Embryonic facial prominence (tissue), 1 donor: Measurements from ENCODE around the gene TTL.
"Not testable (repeated sequence)": the region's sequence is repeated elsewhere in the genome, so short reads cannot be mapped to it uniquely, and the experiment has no call there.

Experiments used
- DNase-seq: peaks from one replicate; pipeline ENCODE4 v3.0.0-alpha.2; 2016; ENCODE audit errors: extremely low spot score

Gene TTL

GRCh38 chr2:112481528-112482233, at the start of gene TTL:
Gene TTL, plus strand, starts transcription at chr2:112482156. Its CDS starts 189 bp downstream, at chr2:112482345.
- peak; percentile 44 for DNase-seq

- DNase-seq: not testable (repeated sequence)
Observed at GRCh38 chr2:112432390-112432734, 49.6 kb upstream of the TTL start.

GRCh38 chr2:112432735-112433479, 49.0 kb upstream of the TTL start:
- not testable (repeated sequence) for DNase-seq

GRCh38 chr2:112433480-112433879, 48.5 kb upstream of the TTL start, which contains the start of gene RGPD8:
Gene RGPD8, minus strand, starts transcription at chr2:112433645. Its CDS starts 192 bp downstream, at chr2:112433453.
- DNase-seq: peak; percentile 71

GRCh38 chr2:112433932-112434730, 47.8 kb upstream of the TTL start:
- no peak for DNase-seq

- not testable (repeated sequence) for DNase-seq
Observed at GRCh38 chr2:112434890-112435715, 46.9 kb upstream of the TTL start.

GRCh38 chr2:112435716-112436431, 46.1 kb upstream of the TTL start:
- not testable (repeated sequence) for DNase-seq

- not testable (repeated sequence) for DNase-seq
Observed at GRCh38 chr2:112436993-112437392, 45.0 kb upstream of the TTL start.

GRCh38 chr2:112437405-112437831, 44.5 kb upstream of the TTL start:
- not testable (repeated sequence) for DNase-seq

GRCh38 chr2:112438603-112439261, 43.2 kb upstream of the TTL start:
- DNase-seq: not testable (repeated sequence)

GRCh38 chr2:112444256-112444655, 37.7 kb upstream of the TTL start:
- DNase-seq: not testable (repeated sequence)

GRCh38 chr2:112449854-112450253, 32.1 kb upstream of the TTL start:
- no peak for DNase-seq

GRCh38 chr2:112451317-112451716, 30.6 kb upstream of the TTL start:
- DNase-seq: no peak

GRCh38 chr2:112454586-112454985, 27.4 kb upstream of the TTL start:
- DNase-seq: no peak

GRCh38 chr2:112459372-112459771, 22.6 kb upstream of the TTL start:
- DNase-seq: no peak

- DNase-seq: no peak
Observed at GRCh38 chr2:112462178-112462577, 19.8 kb upstream of the TTL start.

- DNase-seq: no peak
Observed at GRCh38 chr2:112463256-112463655, 18.7 kb upstream of the TTL start.

- DNase-seq: no peak
Observed at GRCh38 chr2:112465382-112465781, 16.6 kb upstream of the TTL start.

- no peak for DNase-seq
Observed at GRCh38 chr2:112472547-112473263, 9.3 kb upstream of the TTL start.
